Keratinocyte (primary cell): ENCODE results near the gene UBXN11. TPM values are rescaled to one million over a fixed set of nuclear protein-coding genes. Genes with fewer than 3 reads are reported as not detected.

Experiments used
- DNase-seq: peaks from one replicate; pipeline ENCODE4 v3.0.0-alpha.2; 2011; ENCODE audit warnings: low read depth, missing footprints, low spot score
- FAIRE-seq: peaks from 2 replicates; lab custom pipeline; 2011; peaks lifted over from hg19 to GRCh38; lab: Jason Lieb, UNC
- H2AFZ ChIP-seq: 2 replicates; pipeline ENCODE4 v1.6.0; 2012; ENCODE audit warnings: low read length, control low read depth, inconsistent platforms; ENCODE audit not compliant: control insufficient read depth
- H3K27ac ChIP-seq: 2 replicates; pipeline ENCODE4 v1.5.1; 2011; ENCODE audit warnings: low read length; ENCODE audit not compliant: control insufficient read depth, insufficient read depth
- H3K27me3 ChIP-seq: 3 replicates; pipeline ENCODE4 v1.6.0; 2011; ENCODE audit warnings: low read length; ENCODE audit not compliant: control insufficient read depth, insufficient read depth; ENCODE audit errors: extremely low read depth
- H3K36me3 ChIP-seq, 2 experiments: 2 replicates in 1 of 2; 3 replicates in 1 of 2; pipeline ENCODE4 v1.5.1; 2011; ENCODE audit warnings: low read length in 2 of 2, mild to moderate bottlenecking in 1 of 2; ENCODE audit not compliant: control insufficient read depth in 2 of 2, insufficient read depth in 2 of 2; ENCODE audit errors: extremely low read depth in 1 of 2
- H3K4me1 ChIP-seq: 3 replicates; pipeline ENCODE4 v1.5.1; 2011; ENCODE audit warnings: low read length; ENCODE audit not compliant: control insufficient read depth, insufficient read depth; ENCODE audit errors: extremely low read depth
- H3K4me2 ChIP-seq: 3 replicates; pipeline ENCODE4 v1.6.0; 2011; ENCODE audit warnings: low read depth, low read length; ENCODE audit not compliant: control insufficient read depth, insufficient read depth; ENCODE audit errors: extremely low read depth
- H3K4me3 ChIP-seq, 3 experiments: fragments of 200-600 bp in 1 of 3; sonication (generic) in 1 of 3; 2 replicates in 2 of 3; 3 replicates in 1 of 3; pipeline ENCODE4 v1.5.1; 2011 to 2016; ENCODE audit warnings: low read length in 3 of 3, mild to moderate bottlenecking in 3 of 3, control low read depth in 2 of 3, inconsistent platforms in 1 of 3, low read depth in 1 of 3, mixed read lengths in 1 of 3, mixed run types in 1 of 3, moderate library complexity in 1 of 3; ENCODE audit not compliant: control insufficient read depth in 2 of 3, insufficient read depth in 2 of 3; ENCODE audit errors: extremely low read depth in 1 of 3
- H3K79me2 ChIP-seq: 2 replicates; pipeline ENCODE4 v1.6.0; 2012; ENCODE audit warnings: low read length; ENCODE audit not compliant: control insufficient read depth, insufficient read depth
- H3K9ac ChIP-seq: 3 replicates; pipeline ENCODE4 v1.6.0; 2011; ENCODE audit warnings: low read length; ENCODE audit not compliant: control insufficient read depth, insufficient read depth; ENCODE audit errors: extremely low read depth
- H3K9me1 ChIP-seq: 3 replicates; pipeline ENCODE4 v1.6.0; 2011; ENCODE audit warnings: low read length; ENCODE audit not compliant: control insufficient read depth, insufficient read depth; ENCODE audit errors: extremely low read depth
- H3K9me3 ChIP-seq: 2 replicates; pipeline ENCODE4 v1.5.1; 2012; ENCODE audit warnings: low read depth, low read length; ENCODE audit not compliant: control insufficient read depth
- H4K20me1 ChIP-seq: 3 replicates; pipeline ENCODE4 v1.6.0; 2011; ENCODE audit warnings: low read length; ENCODE audit not compliant: control insufficient read depth, insufficient read depth; ENCODE audit errors: extremely low read depth
- CTCF ChIP-seq, 3 experiments: IDR thresholded peaks in 1 of 3; conservative IDR thresholded peaks in 1 of 3; optimal IDR thresholded peaks in 1 of 3; 2 replicates in 2 of 3; 3 replicates in 1 of 3; pipeline versions ENCODE3 to v1.5.1; 2011; ENCODE audit warnings: low read length in 3 of 3, mild to moderate bottlenecking in 3 of 3, moderate library complexity in 2 of 3, control low read depth in 1 of 3, inconsistent platforms in 1 of 3; ENCODE audit not compliant: insufficient read depth in 2 of 3; ENCODE audit errors: extremely low read depth in 1 of 3
- EZH2 ChIP-seq: IDR thresholded peaks from one replicate; pipeline ENCODE4 v1.6.1; 2012; ENCODE audit warnings: inconsistent platforms, mild to moderate bottlenecking, low read length, moderate library complexity
- dilution Hi-C: fragments of 300-500 bp; cut with MboI; formaldehyde crosslinking; loops from one replicate; pipeline ENCODE4 v1.7.0; 2020; ENCODE audit warnings: low sequenced_read_pairs; ENCODE audit not compliant: extremely low pct_ligation_motif_present
- polyA plus RNA-seq, 5 experiments: library from polyadenylated mRNA; depleted of rRNA in 3 of 5; stranded (reverse) in 3 of 5; stranded (forward) in 1 of 5; unstranded in 1 of 5; fragments of >200 nt; gene quantifications; 1 replicate in 1 of 5; 2 replicates in 3 of 5; 3 replicates in 1 of 5; pipeline versions ENCODE4 v1.2.1 to v1.2.3, GENCODE V29; 2011 to 2012; ENCODE audit warnings: missing spikeins in 2 of 5, low read depth in 1 of 5, low replicate concordance in 1 of 5

The UBXN11 gene
- polyA plus RNA-seq, 1 donor (not counting 4 experiments of a cell fraction or from before 2014, with no cell fraction given): 6.6 TPM

DNA sequence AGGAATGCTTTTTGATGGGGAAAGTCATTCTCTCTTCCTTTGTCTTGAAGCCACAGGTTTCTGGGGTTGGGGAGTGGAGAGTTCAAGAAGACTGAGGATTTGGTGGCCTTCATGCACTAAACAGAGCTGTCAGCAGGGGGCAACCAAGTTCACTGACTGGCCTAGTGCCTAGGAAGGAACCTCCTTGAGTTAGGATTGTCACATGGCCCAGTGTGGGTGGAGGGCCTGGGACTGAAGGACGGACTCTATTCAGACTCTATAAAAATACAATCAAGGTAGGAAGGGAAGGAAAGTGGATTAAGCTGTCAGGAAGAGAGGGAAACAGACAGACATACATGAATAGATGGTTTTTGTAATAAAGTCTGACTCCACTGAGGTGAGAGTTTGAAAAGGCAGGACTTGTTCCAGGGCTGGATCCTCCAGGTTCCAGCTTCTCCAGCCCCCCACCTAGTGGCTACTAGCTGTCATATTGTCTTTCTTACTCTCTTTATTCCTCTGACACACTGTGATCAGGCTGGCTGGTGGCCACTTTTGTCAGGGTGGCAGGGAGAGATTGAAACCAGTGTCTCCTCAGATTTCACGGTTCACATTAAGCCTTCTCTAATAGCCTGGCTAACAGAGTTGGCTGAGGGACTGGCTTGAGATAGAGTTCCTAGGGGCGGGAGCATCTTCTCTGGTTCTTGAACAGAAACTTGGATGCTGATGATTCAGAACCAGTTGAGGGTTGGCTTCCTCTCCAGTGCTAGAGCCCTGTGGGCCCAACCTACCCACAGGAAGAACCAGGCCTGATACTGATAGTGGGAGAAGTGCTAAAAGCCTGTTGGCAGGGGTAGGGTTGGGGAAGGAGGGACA, 30.6 kb downstream of the UBXN11 start:
- peaks cover 56% of the 10 kb centered on the region for H3K4me1 ChIP-seq
- peak overlapping the region; percentile 63 for H3K4me2 ChIP-seq
- H4K20me1 ChIP-seq: no peaks in the 10 kb centered on the region
- H3K9ac ChIP-seq: peak overlapping the region; percentile 77
- TF ChIP-seq CTCF (optimal IDR thresholded peaks at IDR 0.05 in 1 of 3, IDR thresholded peaks at IDR 0.05 in 1 of 3, conservative IDR thresholded peaks at IDR 0.05 in 1 of 3; ENCODE audit: extremely low read depth in 1 of 3, insufficient read depth in 2 of 3, low read length in 3 of 3) (peak in 2 of 3 experiments; percentile 75 to 80), EZH2 (no peak)
- peak; percentile 91 for DNase-seq
- no peaks in the 10 kb centered on the region for H3K9me1 ChIP-seq
- no peak overlapping the region for H3K4me3 ChIP-seq
- H2AFZ ChIP-seq: no peak overlapping the region
- dilution Hi-C loops: no loop called here
- H3K9me3 ChIP-seq: no peaks in the 10 kb centered on the region
- no peaks in the 10 kb centered on the region for H3K27me3 ChIP-seq
- peaks cover 2 to 27% of the 10 kb centered on the region in 2 experiments for H3K36me3 ChIP-seq
- peak overlapping the region; percentile 95 for H3K27ac ChIP-seq
- peaks cover 8% of the 10 kb centered on the region for H3K79me2 ChIP-seq
- FAIRE-seq: peak; percentile 91

DNA sequence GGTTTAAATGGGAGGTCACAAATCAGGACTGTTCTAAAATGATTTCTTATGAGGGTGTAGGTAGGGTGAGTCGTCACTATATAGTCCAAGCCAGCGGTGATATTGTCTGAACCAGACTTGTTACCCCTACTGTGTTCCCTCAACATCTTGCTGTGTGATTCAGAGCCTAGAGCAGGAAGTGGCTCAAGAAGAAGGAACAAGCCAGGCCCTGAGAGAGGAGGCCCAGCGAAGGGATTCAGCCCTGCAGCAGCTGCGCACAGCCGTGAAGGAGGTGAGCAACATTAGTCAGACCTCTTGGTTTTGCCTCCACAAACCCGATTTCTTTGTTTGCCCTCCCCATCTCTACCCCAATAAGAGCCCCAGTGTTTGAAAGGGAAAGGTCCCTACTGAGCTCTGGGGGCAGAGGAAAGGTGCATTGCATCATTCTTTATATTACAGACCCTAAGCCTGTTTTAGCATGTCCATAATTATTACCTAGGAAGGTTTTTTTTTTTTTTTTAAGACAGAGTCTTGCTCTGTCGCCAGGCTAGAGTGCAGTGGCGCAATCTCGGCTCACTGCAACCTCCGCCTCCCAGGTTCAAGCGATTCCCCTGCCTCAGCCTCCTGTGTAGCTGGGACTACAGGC, 31.5 kb downstream of the UBXN11 start:
- dilution Hi-C loops: no loop called here
- Histone ChIP-seq H3K4me3 (no peak overlapping the region), H4K20me1 (no peaks in the 10 kb centered on the region), H3K9ac (peak overlapping the region; percentile 77), H3K4me1 (peaks cover 56% of the 10 kb centered on the region), H3K36me3 (peaks cover 3 to 36% of the 10 kb centered on the region in 2 experiments), H3K27ac (peak overlapping the region; percentile 95), H3K79me2 (no peaks in the 10 kb centered on the region), H3K9me3 (no peaks in the 10 kb centered on the region), H3K9me1 (no peaks in the 10 kb centered on the region), H3K4me2 (peak overlapping the region; percentile 31), H3K27me3 (no peaks in the 10 kb centered on the region), H2AFZ (no peak overlapping the region)
- no peak for DNase-seq
- TF ChIP-seq CTCF (optimal IDR thresholded peaks at IDR 0.05 in 1 of 3, IDR thresholded peaks at IDR 0.05 in 1 of 3, conservative IDR thresholded peaks at IDR 0.05 in 1 of 3; ENCODE audit: extremely low read depth in 1 of 3, insufficient read depth in 2 of 3, low read length in 3 of 3): no peak
- no peak for TF ChIP-seq EZH2
- peak; percentile 68 for FAIRE-seq
